ENCODE data around the gene MAP3K1.

DNA sequence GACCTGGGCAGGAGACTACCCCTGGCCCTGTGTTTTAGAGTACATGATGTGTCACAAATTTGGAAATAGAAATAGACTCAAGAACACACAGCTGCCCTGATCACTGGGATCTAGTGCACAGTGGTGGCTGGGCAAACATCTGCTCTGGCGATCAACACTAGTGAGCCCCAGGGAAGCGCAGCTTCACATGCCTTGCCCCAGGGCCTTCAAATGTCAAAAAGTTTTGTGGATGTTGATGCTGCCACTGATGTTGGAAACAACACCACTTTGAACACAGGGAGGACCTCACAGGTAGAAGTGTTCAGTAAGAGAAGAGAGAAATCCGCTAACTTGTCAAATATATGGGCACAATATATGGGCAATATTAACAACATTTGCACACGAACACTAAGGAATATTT, 7.1 kb upstream of the MAP3K1 start:
- TF ChIP-seq, protein P1, sequence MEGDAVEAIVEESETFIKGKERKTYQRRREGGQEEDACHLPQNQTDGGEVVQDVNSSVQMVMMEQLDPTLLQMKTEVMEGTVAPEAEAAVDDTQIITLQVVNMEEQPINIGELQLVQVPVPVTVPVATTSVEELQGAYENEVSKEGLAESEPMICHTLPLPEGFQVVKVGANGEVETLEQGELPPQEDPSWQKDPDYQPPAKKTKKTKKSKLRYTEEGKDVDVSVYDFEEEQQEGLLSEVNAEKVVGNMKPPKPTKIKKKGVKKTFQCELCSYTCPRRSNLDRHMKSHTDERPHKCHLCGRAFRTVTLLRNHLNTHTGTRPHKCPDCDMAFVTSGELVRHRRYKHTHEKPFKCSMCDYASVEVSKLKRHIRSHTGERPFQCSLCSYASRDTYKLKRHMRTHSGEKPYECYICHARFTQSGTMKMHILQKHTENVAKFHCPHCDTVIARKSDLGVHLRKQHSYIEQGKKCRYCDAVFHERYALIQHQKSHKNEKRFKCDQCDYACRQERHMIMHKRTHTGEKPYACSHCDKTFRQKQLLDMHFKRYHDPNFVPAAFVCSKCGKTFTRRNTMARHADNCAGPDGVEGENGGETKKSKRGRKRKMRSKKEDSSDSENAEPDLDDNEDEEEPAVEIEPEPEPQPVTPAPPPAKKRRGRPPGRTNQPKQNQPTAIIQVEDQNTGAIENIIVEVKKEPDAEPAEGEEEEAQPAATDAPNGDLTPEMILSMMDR (IDR thresholded peaks at IDR 0.05), result no peak
- no peak for TF ChIP-seq POLR2AphosphoS5 (IDR thresholded peaks at IDR 0.05)
